Gastrocnemius medialis (tissue), 4 donors: Measurements from ENCODE around the gene ADORA2B.

ENCODE experiments used
- POLR2A ChIP-seq, 2 donors: fragments of 450-650 bp; IDR thresholded peaks; one replicate each; pipeline ENCODE4 v1.6.1; 2017; ENCODE audit warnings: antibody characterized with exemption in 2 of 2, mild to moderate bottlenecking in 2 of 2, moderate library complexity in 2 of 2
- TF ChIP-seq, protein P1 (sequence below), 5 experiments: fragments of 450-650 bp in 3 of 5; fragments of 200-600 bp in 2 of 5; sonication (generic) in 2 of 5; IDR thresholded peaks in 4 of 5; conservative IDR thresholded peaks in 1 of 5; 1 replicate in 4 of 5; 2 replicates in 1 of 5; pipeline ENCODE4 v1.5.1; 2016 to 2019; ENCODE audit warnings: antibody characterized with exemption in 5 of 5, mild to moderate bottlenecking in 3 of 5, moderate library complexity in 3 of 5

- no peak for TF ChIP-seq POLR2A (IDR thresholded peaks at IDR 0.05)
- TF ChIP-seq, protein P1, sequence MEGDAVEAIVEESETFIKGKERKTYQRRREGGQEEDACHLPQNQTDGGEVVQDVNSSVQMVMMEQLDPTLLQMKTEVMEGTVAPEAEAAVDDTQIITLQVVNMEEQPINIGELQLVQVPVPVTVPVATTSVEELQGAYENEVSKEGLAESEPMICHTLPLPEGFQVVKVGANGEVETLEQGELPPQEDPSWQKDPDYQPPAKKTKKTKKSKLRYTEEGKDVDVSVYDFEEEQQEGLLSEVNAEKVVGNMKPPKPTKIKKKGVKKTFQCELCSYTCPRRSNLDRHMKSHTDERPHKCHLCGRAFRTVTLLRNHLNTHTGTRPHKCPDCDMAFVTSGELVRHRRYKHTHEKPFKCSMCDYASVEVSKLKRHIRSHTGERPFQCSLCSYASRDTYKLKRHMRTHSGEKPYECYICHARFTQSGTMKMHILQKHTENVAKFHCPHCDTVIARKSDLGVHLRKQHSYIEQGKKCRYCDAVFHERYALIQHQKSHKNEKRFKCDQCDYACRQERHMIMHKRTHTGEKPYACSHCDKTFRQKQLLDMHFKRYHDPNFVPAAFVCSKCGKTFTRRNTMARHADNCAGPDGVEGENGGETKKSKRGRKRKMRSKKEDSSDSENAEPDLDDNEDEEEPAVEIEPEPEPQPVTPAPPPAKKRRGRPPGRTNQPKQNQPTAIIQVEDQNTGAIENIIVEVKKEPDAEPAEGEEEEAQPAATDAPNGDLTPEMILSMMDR (IDR thresholded peaks at IDR 0.05 in 4 of 5, conservative IDR thresholded peaks at IDR 0.05 in 1 of 5): no peak
Measured at GRCh38 chr17:15952048-15952532, 7.2 kb downstream of the ADORA2B start.
